ENCODE results near the gene TTF1. TPM values are rescaled to one million over a fixed set of nuclear protein-coding genes. Genes with fewer than 3 reads are reported as not detected.

Gene TTF1
- total and polyA plus RNA-seq, 4 donors, result 10.1 to 17.3 (median 13.3) TPM

- peak within 1 kb of the TSS; percentile 33 for H3K4me3 ChIP-seq
- no peaks in the 10 kb centered on the region for H3K9me3 ChIP-seq (ENCODE audit: control insufficient read depth in 4 of 4, insufficient read depth in 3 of 4, low read length in 3 of 4)
- ATAC-seq (ENCODE audit: insufficient read depth, low FRiP score) (no peak), DNase-seq (peak; percentile 61 to 75 (median 70))
- WGBS, 2 donors, result 1 to 2% methylated on average over 42 to 69 of the region's 69 CpGs
- TF ChIP-seq, protein P1, sequence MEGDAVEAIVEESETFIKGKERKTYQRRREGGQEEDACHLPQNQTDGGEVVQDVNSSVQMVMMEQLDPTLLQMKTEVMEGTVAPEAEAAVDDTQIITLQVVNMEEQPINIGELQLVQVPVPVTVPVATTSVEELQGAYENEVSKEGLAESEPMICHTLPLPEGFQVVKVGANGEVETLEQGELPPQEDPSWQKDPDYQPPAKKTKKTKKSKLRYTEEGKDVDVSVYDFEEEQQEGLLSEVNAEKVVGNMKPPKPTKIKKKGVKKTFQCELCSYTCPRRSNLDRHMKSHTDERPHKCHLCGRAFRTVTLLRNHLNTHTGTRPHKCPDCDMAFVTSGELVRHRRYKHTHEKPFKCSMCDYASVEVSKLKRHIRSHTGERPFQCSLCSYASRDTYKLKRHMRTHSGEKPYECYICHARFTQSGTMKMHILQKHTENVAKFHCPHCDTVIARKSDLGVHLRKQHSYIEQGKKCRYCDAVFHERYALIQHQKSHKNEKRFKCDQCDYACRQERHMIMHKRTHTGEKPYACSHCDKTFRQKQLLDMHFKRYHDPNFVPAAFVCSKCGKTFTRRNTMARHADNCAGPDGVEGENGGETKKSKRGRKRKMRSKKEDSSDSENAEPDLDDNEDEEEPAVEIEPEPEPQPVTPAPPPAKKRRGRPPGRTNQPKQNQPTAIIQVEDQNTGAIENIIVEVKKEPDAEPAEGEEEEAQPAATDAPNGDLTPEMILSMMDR (IDR thresholded peaks at IDR 0.05; ENCODE audit: control extremely low read depth, extremely low read depth), result no peak
- peaks cover 3 to 54% (median 52%) of the 10 kb centered on the region in 3 donors for H3K27me3 ChIP-seq (ENCODE audit: control insufficient read depth in 3 of 3, insufficient read depth in 3 of 3, low read length in 2 of 3)
- H3K36me3 ChIP-seq (ENCODE audit: control insufficient read depth in 4 of 4, insufficient read depth in 4 of 4, low read length in 4 of 4), result no peaks in the 10 kb centered on the region
- peaks cover 0 to 24% (median 9%) of the 10 kb centered on the region in 5 donors for H3K4me1 ChIP-seq (ENCODE audit: control insufficient read depth in 5 of 5, insufficient read depth in 5 of 5, low read length in 5 of 5)
- H3K27ac ChIP-seq (ENCODE audit: low read depth in 1 of 2, low read length in 1 of 2), result peak within 1 kb of the TSS in 1 of 2 donors; percentile 54
- peak within 1 kb of the TSS in 1 of 2 donors; percentile 52 for H3K9ac ChIP-seq (ENCODE audit: insufficient read depth in 1 of 2, low read length in 2 of 2)
Measured at GRCh38 chr9:132409828-132410528, 3.3 kb upstream of the TTF1 start, which contains the start of gene CFAP77. Gene CFAP77, plus strand, starts transcription at chr9:132410211. Its CDS starts 61 bp downstream, at chr9:132410272.

DNA sequence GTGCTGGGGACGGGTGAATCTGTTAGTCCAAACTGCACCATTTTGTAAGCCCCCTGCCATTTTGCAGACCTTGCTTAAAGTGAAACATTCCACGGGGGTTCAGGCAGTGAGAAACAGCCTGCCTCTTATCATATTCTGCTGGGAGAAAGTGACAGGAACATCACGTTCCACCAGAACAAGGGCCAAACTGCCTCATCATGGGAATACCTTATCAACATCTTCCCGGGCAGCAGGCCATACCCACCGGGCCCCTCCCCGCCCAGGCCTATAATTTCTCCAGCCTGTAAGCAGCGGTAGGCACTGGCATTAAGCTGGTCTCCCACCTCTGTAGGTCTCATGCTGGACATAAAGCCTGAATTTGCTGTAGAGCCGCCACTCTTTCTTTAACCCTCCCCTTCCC is 1.9 kb upstream of the TTF1 start:
- TF ChIP-seq, protein P1 (IDR thresholded peaks at IDR 0.05; ENCODE audit: control extremely low read depth, extremely low read depth), result no peak
- Histone ChIP-seq H3K27ac (ENCODE audit: low read depth in 1 of 2, low read length in 1 of 2) (peak overlapping the region in 1 of 2 donors; percentile 88), H3K4me1 (ENCODE audit: control insufficient read depth in 5 of 5, insufficient read depth in 5 of 5, low read length in 5 of 5) (peaks cover 0 to 24% (median 9%) of the 10 kb centered on the region in 5 donors), H3K4me3 (no peak overlapping the region), H3K27me3 (ENCODE audit: control insufficient read depth in 3 of 3, insufficient read depth in 3 of 3, low read length in 2 of 3) (peaks cover 0 to 40% (median 38%) of the 10 kb centered on the region in 3 donors), H3K9me3 (ENCODE audit: control insufficient read depth in 4 of 4, insufficient read depth in 3 of 4, low read length in 3 of 4) (no peaks in the 10 kb centered on the region), H3K9ac (ENCODE audit: insufficient read depth in 1 of 2, low read length in 2 of 2) (no peak overlapping the region), H3K36me3 (ENCODE audit: control insufficient read depth in 4 of 4, insufficient read depth in 4 of 4, low read length in 4 of 4) (no peaks in the 10 kb centered on the region)
- DNase-seq (no peak), ATAC-seq (ENCODE audit: insufficient read depth, low FRiP score) (no peak)
- WGBS, 2 donors, result 81 to 88% methylated on average over 8 of the region's 8 CpGs

DNA sequence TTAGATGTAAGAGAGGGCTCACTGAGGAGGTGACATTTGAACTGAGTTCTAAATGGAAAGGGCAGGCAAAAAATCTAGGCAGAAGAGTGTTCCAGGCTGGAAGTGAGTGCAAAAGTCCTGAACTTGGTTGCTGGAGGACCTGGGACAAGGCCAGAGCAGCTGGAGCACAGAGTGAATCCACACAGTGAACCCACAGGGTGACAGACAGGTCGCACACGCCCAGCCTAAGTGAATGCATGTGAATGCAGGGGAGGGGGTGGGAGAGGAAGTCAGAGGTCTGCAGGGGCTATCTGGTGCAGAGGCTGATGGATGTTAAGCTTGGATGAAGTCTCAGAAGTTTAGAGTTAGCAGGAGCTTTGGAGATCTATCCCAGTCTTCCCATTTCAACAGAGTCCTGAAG is 556 bp upstream of the TTF1 start:
- Histone ChIP-seq H3K4me3 (no peak overlapping the region), H3K9ac (ENCODE audit: insufficient read depth in 1 of 2, low read length in 2 of 2) (no peak overlapping the region), H3K9me3 (ENCODE audit: control insufficient read depth in 4 of 4, insufficient read depth in 3 of 4, low read length in 3 of 4) (no peaks in the 10 kb centered on the region), H3K36me3 (ENCODE audit: control insufficient read depth in 4 of 4, insufficient read depth in 4 of 4, low read length in 4 of 4) (peaks cover 0 to 5% (median 1%) of the 10 kb centered on the region in 4 donors), H3K27me3 (ENCODE audit: control insufficient read depth in 3 of 3, insufficient read depth in 3 of 3, low read length in 2 of 3) (peaks cover 0 to 27% (median 24%) of the 10 kb centered on the region in 3 donors), H3K4me1 (ENCODE audit: control insufficient read depth in 5 of 5, insufficient read depth in 5 of 5, low read length in 5 of 5) (peaks cover 0 to 24% (median 9%) of the 10 kb centered on the region in 5 donors), H3K27ac (ENCODE audit: low read depth in 1 of 2, low read length in 1 of 2) (peak overlapping the region in 1 of 2 donors; percentile 88)
- WGBS, 2 donors, result 86 to 88% methylated on average over 2 of the region's 2 CpGs
- TF ChIP-seq, protein P1 (IDR thresholded peaks at IDR 0.05; ENCODE audit: control extremely low read depth, extremely low read depth), result no peak
- DNase-seq (no peak), ATAC-seq (ENCODE audit: insufficient read depth, low FRiP score) (no peak)

Measured in lung (tissue), 12 donors.